K562 (cell line): ENCODE results near the gene EPHA2. TPM values are rescaled to one million over a fixed set of nuclear protein-coding genes. Genes with fewer than 3 reads are reported as not detected.

Experiments used
- CBX8 ChIP-seq: fragments of 200-600 bp; sonication (generic); IDR thresholded peaks from 2 replicates; pipeline ENCODE4 v1.6.1; 2012; ENCODE audit warnings: borderline replicate concordance, mixed run types, low read depth, mild to moderate bottlenecking, moderate library complexity, mixed read lengths, low read length, control low read depth, inconsistent platforms; ENCODE audit not compliant: poor library complexity, severe bottlenecking; ENCODE audit errors: extremely low read depth
- CHD4 ChIP-seq: fragments of 200-600 bp; sonication (generic); IDR thresholded peaks from 3 replicates; pipeline ENCODE4 v1.6.1; 2012; ENCODE audit warnings: low read depth, mild to moderate bottlenecking, mixed read lengths, low read length, inconsistent platforms; ENCODE audit not compliant: insufficient read depth, insufficient replicate concordance, poor library complexity, severe bottlenecking
- FOXK2 ChIP-seq, 2 experiments: fragments of 450-650 bp; IDR thresholded peaks in 1 of 2; conservative IDR thresholded peaks in 1 of 2; 2 replicates each; pipeline ENCODE4 v1.6.1; 2016; ENCODE audit warnings: low read depth in 2 of 2, mild to moderate bottlenecking in 1 of 2
- GTF2A2 ChIP-seq: IDR thresholded peaks from 2 replicates; pipeline ENCODE4 v1.6.1; 2016; ENCODE audit warnings: mild to moderate bottlenecking, missing genetic modification characterization, missing compliant biosample characterization
- HEY1 ChIP-seq: fragments of 250-450 bp; sonication (Bioruptor Pico); IDR thresholded peaks from 2 replicates; pipeline ENCODE4 v1.5.0; 2020; ENCODE audit warnings: mild to moderate bottlenecking, moderate library complexity, borderline replicate concordance
- HNRNPLL ChIP-seq: fragments of 200-400 bp; formaldehyde crosslinking; IDR thresholded peaks from 2 replicates; pipeline ENCODE4 v1.6.1; 2017; ENCODE audit warnings: low read length, low read depth, mild to moderate bottlenecking; ENCODE audit not compliant: poor library complexity, severe bottlenecking
- KDM1A ChIP-seq, 2 experiments: fragments of 450-650 bp; IDR thresholded peaks; 2 replicates each; pipeline ENCODE4 v1.6.1; 2016; ENCODE audit warnings: mild to moderate bottlenecking in 2 of 2
- KLF6 ChIP-seq: fragments of 250-450 bp; sonication (Bioruptor Pico); IDR thresholded peaks from 2 replicates; pipeline ENCODE4 v1.4.0; 2020; ENCODE audit warnings: mild to moderate bottlenecking, moderate library complexity, borderline replicate concordance
- NFIC ChIP-seq: fragments of 450-650 bp; IDR thresholded peaks from 2 replicates; pipeline ENCODE4 v1.6.1; 2017; ENCODE audit warnings: mild to moderate bottlenecking, inconsistent platforms
- POU5F1 ChIP-seq: fragments of 150-350 bp; IDR thresholded peaks from 2 replicates; pipeline ENCODE4 v1.6.1; 2014; ENCODE audit warnings: borderline replicate concordance, low read length, low read depth, mild to moderate bottlenecking; ENCODE audit not compliant: partially characterized antibody
- SMC3 ChIP-seq: conservative IDR thresholded peaks from 2 replicates; pipeline ENCODE4 v1.6.1; 2011; ENCODE audit warnings: low read depth, low read length, improper control_type of control experiment; ENCODE audit not compliant: insufficient read depth
- ZHX1 ChIP-seq: fragments of 150-350 bp; conservative IDR thresholded peaks from 2 replicates; pipeline ENCODE4 v1.6.1; 2014; ENCODE audit warnings: low read length
- ZNF324 ChIP-seq: fragments of 250-450 bp; sonication (Bioruptor Pico); IDR thresholded peaks from 2 replicates; pipeline ENCODE4 v1.4.0; 2020; ENCODE audit warnings: mild to moderate bottlenecking
- ZNF766 ChIP-seq: fragments of 200-800 bp; sonication (Bioruptor generic); conservative IDR thresholded peaks from 2 replicates; pipeline ENCODE4 v1.6.1; 2016; ENCODE audit warnings: missing genetic modification characterization, missing compliant biosample characterization
- polyA plus RNA-seq, 8 experiments: library from polyadenylated mRNA; depleted of rRNA in 4 of 8; stranded (reverse) in 5 of 8; unstranded in 3 of 8; fragments of >200 nt; fragmentation: Nextera tagmentation in 2 of 8; fragmentation: Illumina TruSeq in 1 of 8; extraction: Ambion mirVana in 2 of 8; extraction: Trizol in 1 of 8; gene quantifications; 2 replicates each; pipeline versions ENCODE4 v1.2.1 to v1.2.3, GENCODE V29; 2011 to 2014; ENCODE audit warnings: inconsistent platforms in 1 of 8, missing spikeins in 1 of 8
- total RNA-seq, 7 experiments: library from RNA; depleted of rRNA in 6 of 7; stranded (reverse); fragments of >200 nt in 6 of 7; fragmentation: Illumina TruSeq in 2 of 7; extraction: Trizol in 2 of 7; gene quantifications; 2 replicates each; pipeline versions ENCODE4 v1.2.1 to v1.2.3, GENCODE V29; 2011 to 2021; ENCODE audit warnings: low replicate concordance in 1 of 7
- TF ChIP-seq, protein P1 (sequence below), 2 experiments: IDR thresholded peaks in 1 of 2; conservative IDR thresholded peaks in 1 of 2; 2 replicates each; pipeline ENCODE4 v1.6.1; 2016; ENCODE audit warnings: low read depth in 2 of 2, mild to moderate bottlenecking in 1 of 2, missing compliant biosample characterization in 1 of 2, missing genetic modification characterization in 1 of 2, moderate library complexity in 1 of 2
- TF ChIP-seq, protein P2 (sequence below), 2 experiments: fragments of 450-650 bp in 1 of 2; IDR thresholded peaks; 2 replicates each; pipeline ENCODE4 v1.6.1; 2011 to 2017; ENCODE audit warnings: low read depth in 2 of 2, antibody characterized with exemption in 1 of 2, borderline replicate concordance in 1 of 2, low read length in 1 of 2, mild to moderate bottlenecking in 1 of 2, mixed read lengths in 1 of 2; ENCODE audit not compliant: control insufficient read depth in 1 of 2

EPHA2 gene
- total and polyA plus RNA-seq, 9 of the 15 experiments (the other 6 are each of a cell fraction or from before 2014, with no cell fraction given) = 0.04 to 0.40 (median 0.07) TPM; not detected in 4

DNA sequence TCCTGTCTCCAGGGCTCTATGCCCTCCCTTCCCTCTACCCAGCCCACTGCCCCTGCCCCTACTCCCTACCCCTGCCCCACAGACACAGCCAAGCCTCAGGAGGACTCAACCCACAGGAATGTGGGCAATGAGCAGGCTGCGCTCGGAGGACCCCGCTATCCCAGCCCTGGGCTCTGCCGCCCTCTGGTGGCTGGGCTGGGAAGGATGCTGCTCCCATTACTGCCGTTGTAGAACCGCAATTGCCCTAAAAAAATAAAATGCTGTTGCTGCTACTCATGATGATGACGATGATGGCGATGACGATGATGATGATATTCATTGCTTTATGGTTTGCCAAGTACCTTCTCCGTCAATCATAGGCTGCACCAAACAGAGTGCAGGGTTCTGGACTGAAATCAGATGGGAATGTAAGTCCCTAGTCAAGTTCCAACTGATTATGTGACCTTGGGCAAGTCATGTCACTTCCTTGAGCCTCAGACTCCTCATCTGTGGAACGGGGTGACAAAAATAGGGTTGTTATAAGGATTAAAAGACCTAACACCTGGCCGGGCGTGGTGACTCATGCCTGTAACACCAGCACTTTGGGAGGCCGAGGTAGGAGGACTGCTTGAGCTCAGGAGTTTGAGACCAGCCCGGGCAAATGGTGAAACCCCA lies 32.0 kb upstream of the EPHA2 start (continued):
- TF ChIP-seq, protein P1, sequence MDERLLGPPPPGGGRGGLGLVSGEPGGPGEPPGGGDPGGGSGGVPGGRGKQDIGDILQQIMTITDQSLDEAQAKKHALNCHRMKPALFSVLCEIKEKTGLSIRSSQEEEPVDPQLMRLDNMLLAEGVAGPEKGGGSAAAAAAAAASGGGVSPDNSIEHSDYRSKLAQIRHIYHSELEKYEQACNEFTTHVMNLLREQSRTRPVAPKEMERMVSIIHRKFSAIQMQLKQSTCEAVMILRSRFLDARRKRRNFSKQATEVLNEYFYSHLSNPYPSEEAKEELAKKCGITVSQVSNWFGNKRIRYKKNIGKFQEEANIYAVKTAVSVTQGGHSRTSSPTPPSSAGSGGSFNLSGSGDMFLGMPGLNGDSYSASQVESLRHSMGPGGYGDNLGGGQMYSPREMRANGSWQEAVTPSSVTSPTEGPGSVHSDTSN (CRISPR knock-in tag; IDR thresholded peaks at IDR 0.05; ENCODE audit: low read depth) = no peak
- TF ChIP-seq, protein P1 (tag; conservative IDR thresholded peaks at IDR 0.05; ENCODE audit: low read depth) = no peak
- TF ChIP-seq SMC3 (peak; percentile 100), CBX8 (no peak), ZHX1 (no peak), HNRNPLL (peak; percentile 69), GTF2A2 (tag) (no peak), HEY1 (CRISPR knock-in tag) (no peak), NFIC (peak; percentile 28; the same call in 1 of the 2 replicates), KDM1A (IDR thresholded peaks at IDR 0.05) (peak; percentile 50 to 58; a peak in 2 of 4 replicates), KLF6 (CRISPR knock-in tag) (no peak), POU5F1 (no peak), ZNF766 (CRISPR knock-in tag) (no peak), ZNF324 (CRISPR knock-in tag) (no peak), FOXK2 (conservative IDR thresholded peaks at IDR 0.05 in 1 of 2, IDR thresholded peaks at IDR 0.05 in 1 of 2; ENCODE audit: low read depth in 2 of 2) (no peak), CHD4 (no peak)
- TF ChIP-seq, protein P2, sequence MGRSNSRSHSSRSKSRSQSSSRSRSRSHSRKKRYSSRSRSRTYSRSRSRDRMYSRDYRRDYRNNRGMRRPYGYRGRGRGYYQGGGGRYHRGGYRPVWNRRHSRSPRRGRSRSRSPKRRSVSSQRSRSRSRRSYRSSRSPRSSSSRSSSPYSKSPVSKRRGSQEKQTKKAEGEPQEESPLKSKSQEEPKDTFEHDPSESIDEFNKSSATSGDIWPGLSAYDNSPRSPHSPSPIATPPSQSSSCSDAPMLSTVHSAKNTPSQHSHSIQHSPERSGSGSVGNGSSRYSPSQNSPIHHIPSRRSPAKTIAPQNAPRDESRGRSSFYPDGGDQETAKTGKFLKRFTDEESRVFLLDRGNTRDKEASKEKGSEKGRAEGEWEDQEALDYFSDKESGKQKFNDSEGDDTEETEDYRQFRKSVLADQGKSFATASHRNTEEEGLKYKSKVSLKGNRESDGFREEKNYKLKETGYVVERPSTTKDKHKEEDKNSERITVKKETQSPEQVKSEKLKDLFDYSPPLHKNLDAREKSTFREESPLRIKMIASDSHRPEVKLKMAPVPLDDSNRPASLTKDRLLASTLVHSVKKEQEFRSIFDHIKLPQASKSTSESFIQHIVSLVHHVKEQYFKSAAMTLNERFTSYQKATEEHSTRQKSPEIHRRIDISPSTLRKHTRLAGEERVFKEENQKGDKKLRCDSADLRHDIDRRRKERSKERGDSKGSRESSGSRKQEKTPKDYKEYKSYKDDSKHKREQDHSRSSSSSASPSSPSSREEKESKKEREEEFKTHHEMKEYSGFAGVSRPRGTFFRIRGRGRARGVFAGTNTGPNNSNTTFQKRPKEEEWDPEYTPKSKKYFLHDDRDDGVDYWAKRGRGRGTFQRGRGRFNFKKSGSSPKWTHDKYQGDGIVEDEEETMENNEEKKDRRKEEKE (IDR thresholded peaks at IDR 0.05; ENCODE audit: borderline replicate concordance in 1 of 2, control insufficient read depth in 1 of 2, low read depth in 2 of 2, low read length in 1 of 2) = 0 out of 4 replicates have a peak, but pooled peaks of 1 of the 2 experiments have one; percentile 41
